NB4 (cell line): ENCODE results near the gene MCF2L.

ENCODE experiments used
- DNase-seq: peaks from one replicate; pipeline ENCODE4 v3.0.0; 2010; ENCODE audit warnings: low read depth
- H3K4me3 ChIP-seq: one replicate; pipeline ENCODE4 v1.5.1; 2011; ENCODE audit warnings: mild to moderate bottlenecking, low read depth, low read length, moderate library complexity
- MAX ChIP-seq: IDR thresholded peaks from 2 replicates; pipeline ENCODE4 v1.6.1; 2011; ENCODE audit warnings: low read depth, low read length
- MYC ChIP-seq: IDR thresholded peaks from 2 replicates; pipeline ENCODE4 v1.6.1; 2011; ENCODE audit warnings: low read depth, low read length
- POLR2A ChIP-seq: IDR thresholded peaks from 2 replicates; pipeline ENCODE4 v1.6.1; 2011; ENCODE audit warnings: mild to moderate bottlenecking; ENCODE audit not compliant: insufficient read length; ENCODE audit errors: extremely low read depth
- TF ChIP-seq, protein P1 (sequence below): IDR thresholded peaks from one replicate; pipeline ENCODE4 v1.5.1; 2012; ENCODE audit warnings: low read depth, low read length

Gene MCF2L

DNA sequence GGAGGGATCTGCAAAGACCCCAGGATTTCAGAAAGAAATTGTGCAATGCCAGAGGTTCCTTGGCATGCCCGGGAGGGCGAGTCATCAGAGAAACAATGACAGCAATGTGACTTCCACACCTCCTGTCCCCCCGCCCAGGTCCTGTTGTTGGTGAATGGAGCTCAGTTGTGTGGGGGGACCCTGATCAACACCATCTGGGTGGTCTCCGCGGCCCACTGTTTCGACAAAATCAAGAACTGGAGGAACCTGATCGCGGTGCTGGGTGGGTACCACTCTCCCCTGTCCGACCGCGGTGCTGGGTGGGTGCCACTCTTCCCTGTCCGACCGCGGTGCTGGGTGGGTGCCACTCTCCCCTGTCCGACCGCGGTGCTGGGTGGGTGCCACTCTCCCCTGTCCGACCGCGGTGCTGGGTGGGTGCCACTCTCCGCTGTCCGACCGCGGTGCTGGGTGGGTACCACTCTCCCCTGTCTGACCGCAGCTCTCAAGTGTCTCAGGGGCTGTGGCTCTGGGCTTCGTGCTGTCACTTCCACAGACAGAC, 148.4 kb downstream of the MCF2L start:
- H3K4me3 ChIP-seq, result no peak overlapping the region
- TF ChIP-seq MAX, result no peak
- TF ChIP-seq POLR2A, result no peak
- TF ChIP-seq, protein P1, sequence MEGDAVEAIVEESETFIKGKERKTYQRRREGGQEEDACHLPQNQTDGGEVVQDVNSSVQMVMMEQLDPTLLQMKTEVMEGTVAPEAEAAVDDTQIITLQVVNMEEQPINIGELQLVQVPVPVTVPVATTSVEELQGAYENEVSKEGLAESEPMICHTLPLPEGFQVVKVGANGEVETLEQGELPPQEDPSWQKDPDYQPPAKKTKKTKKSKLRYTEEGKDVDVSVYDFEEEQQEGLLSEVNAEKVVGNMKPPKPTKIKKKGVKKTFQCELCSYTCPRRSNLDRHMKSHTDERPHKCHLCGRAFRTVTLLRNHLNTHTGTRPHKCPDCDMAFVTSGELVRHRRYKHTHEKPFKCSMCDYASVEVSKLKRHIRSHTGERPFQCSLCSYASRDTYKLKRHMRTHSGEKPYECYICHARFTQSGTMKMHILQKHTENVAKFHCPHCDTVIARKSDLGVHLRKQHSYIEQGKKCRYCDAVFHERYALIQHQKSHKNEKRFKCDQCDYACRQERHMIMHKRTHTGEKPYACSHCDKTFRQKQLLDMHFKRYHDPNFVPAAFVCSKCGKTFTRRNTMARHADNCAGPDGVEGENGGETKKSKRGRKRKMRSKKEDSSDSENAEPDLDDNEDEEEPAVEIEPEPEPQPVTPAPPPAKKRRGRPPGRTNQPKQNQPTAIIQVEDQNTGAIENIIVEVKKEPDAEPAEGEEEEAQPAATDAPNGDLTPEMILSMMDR, result no peak
- TF ChIP-seq MYC, result no peak
- no peak for DNase-seq

DNA sequence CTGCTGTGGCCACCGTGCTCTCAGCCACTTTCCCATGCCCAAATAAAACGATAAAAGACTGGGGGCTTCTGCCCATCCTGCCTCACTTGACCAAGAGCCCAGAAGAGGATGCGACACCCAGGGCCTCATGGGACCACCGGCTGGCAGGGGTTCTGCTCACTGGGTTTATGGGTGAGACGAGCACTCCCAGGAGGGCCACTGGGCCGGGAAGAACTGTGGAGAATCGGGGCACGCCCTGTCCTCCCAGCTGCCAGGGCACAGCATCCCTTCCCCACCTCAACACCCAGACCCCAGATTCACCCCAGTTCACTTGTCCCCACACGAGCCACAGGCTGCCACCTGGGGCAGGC, 148.9 kb downstream of the MCF2L start:
- DNase-seq, result no peak
- TF ChIP-seq, protein P1, result no peak
- TF ChIP-seq POLR2A (no peak), MAX (no peak), MYC (no peak)
- H3K4me3 ChIP-seq, result no peak overlapping the region

GRCh38 chr13:113118261-113119021, 149.4 kb downstream of the MCF2L start:
- no peak overlapping the region for H3K4me3 ChIP-seq
- TF ChIP-seq MAX (no peak), POLR2A (no peak), MYC (no peak)
- TF ChIP-seq, protein P1, result no peak
- DNase-seq, result no peak

DNA sequence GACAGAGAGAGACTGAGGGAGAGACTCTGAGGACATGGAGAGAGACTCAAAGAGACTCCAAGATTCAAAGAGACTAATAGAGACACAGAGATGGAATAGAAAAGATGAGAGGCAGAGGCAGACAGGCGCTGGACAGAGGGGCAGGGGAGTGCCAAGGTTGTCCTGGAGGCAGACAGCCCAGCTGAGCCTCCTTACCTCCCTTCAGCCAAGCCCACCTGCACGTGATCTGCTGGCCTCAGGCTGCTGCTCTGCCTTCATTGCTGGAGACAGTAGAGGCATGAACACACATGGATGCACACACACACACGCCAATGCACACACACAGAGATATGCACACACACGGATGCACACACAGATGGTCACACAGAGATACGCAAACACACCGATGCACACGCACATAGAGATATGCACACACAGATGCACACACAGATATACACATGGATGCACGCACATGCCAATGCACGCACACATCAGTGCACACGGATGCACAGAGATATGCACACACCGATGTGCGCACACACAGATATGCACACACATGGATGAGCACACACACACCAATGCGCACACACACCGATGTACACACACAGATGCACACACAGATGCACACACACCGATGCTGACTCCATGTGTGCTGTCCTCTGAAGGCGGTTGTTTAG, 150.3 kb downstream of the MCF2L start:
- H3K4me3 ChIP-seq, result no peak overlapping the region
- TF ChIP-seq POLR2A (no peak), MYC (no peak)
- no peak for DNase-seq

DNA sequence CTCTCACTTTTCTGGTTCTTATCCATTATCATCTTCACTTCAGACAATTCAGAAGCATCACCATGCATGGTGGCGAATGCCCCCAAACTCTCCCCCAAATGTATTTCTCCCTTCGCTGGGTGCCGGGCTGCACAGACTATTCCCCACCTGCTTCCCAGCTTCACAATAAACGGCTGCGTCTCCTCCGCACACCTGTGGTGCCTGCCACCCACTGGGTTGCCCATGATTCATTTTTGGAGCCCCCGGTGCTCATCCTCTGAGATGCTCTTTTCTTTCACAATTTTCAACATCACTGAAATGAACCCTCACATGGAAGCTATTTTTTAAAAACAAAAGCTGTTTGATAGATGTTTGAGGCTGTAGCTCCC, 150.8 kb downstream of the MCF2L start:
- no peak for DNase-seq
- H3K4me3 ChIP-seq, result no peak overlapping the region
- TF ChIP-seq POLR2A (no peak), MYC (no peak), MAX (no peak)
- TF ChIP-seq, protein P1, result no peak

GRCh38 chr13:113120300-113121182, 151.5 kb downstream of the MCF2L start:
- TF ChIP-seq MAX (no peak), POLR2A (no peak), MYC (no peak)
- TF ChIP-seq, protein P1, result no peak
- no peak for DNase-seq
- H3K4me3 ChIP-seq, result no peak overlapping the region
